IMR-90 (cell line): ENCODE results near the gene WDR43. TPM values are rescaled to one million over a fixed set of nuclear protein-coding genes. Genes with fewer than 3 reads are reported as not detected.

Source experiments
- ATAC-seq: fragments of 200-7000 bp; cut with Tn5 transposase; 2 replicates; pipeline ENCODE4 v1.9.1; 2020; ENCODE audit warnings: low read depth, mild to moderate bottlenecking, moderate library complexity
- BruUV-seq: library from RNA; stranded (reverse); fragments of 400-500 nt; replicated peaks from 2 replicates; lab custom pipeline; 2021; lab: Mats Ljungman, UMichigan
- CTCF ChIA-PET: fragments of 300-600 bp; formaldehyde crosslinking; extraction: SDS; loops from one replicate; lab custom pipeline; 2021; ENCODE audit warnings: antibody characterized with exemption; lab: Yijun Ruan, JAX
- POLR2A ChIA-PET: fragments of 300-600 bp; sonication (Branson Sonifier 250); formaldehyde crosslinking; loops from one replicate; lab custom pipeline; 2022; ENCODE audit warnings: antibody characterized with exemption; ENCODE audit not compliant: unreplicated experiment; lab: Charles Lee
- DNase-seq: peaks from one replicate; pipeline ENCODE4 v3.0.0; 2013
- H2AFZ ChIP-seq: replicated peaks from 2 replicates; pipeline ENCODE3; 2013; ENCODE audit warnings: low read length, mild to moderate bottlenecking; ENCODE audit not compliant: poor library complexity
- H2AK5ac ChIP-seq: 2 replicates; pipeline ENCODE4 v1.6.1; 2013; ENCODE audit warnings: low read depth, low read length, inconsistent platforms
- H2AK9ac ChIP-seq: replicated peaks from 2 replicates; pipeline ENCODE3; 2013; ENCODE audit warnings: mild to moderate bottlenecking, low read depth, low read length, moderate library complexity; ENCODE audit not compliant: poor library complexity
- H2BK120ac ChIP-seq: 2 replicates; pipeline ENCODE4 v1.6.1; 2013; ENCODE audit warnings: low read depth, low read length, inconsistent platforms
- H2BK15ac ChIP-seq: 3 replicates; pipeline ENCODE4 v1.6.1; 2013; ENCODE audit warnings: low read depth, low read length, inconsistent platforms
- H2BK20ac ChIP-seq: 2 replicates; pipeline ENCODE4 v1.6.1; 2013; ENCODE audit warnings: low read depth, mild to moderate bottlenecking, inconsistent platforms, low read length, moderate library complexity
- H2BK5ac ChIP-seq: 2 replicates; pipeline ENCODE4 v1.6.1; 2013; ENCODE audit warnings: mild to moderate bottlenecking, low read depth, low read length, inconsistent platforms; ENCODE audit not compliant: poor library complexity, severe bottlenecking
- H3K14ac ChIP-seq: replicated peaks from 2 replicates; pipeline ENCODE4 v1.6.1; 2013; ENCODE audit warnings: low read depth, low read length, inconsistent platforms
- H3K18ac ChIP-seq: 2 replicates; pipeline ENCODE4 v1.6.1; 2013; ENCODE audit warnings: low read depth, low read length, control low read depth
- H3K23ac ChIP-seq: 2 replicates; pipeline ENCODE4 v1.6.1; 2013; ENCODE audit warnings: low read depth, low read length, inconsistent platforms
- H3K27ac ChIP-seq: 2 replicates; pipeline ENCODE4 v1.5.1; 2013; ENCODE audit warnings: mild to moderate bottlenecking, control low read depth, low read length; ENCODE audit not compliant: insufficient read depth
- H3K27me3 ChIP-seq: 2 replicates; pipeline ENCODE4 v1.6.1; 2013; ENCODE audit warnings: low read length; ENCODE audit not compliant: control insufficient read depth, insufficient read depth
- H3K36me3 ChIP-seq: 2 replicates; pipeline ENCODE4 v1.6.1; 2013; ENCODE audit warnings: low read length, mixed read lengths; ENCODE audit not compliant: control insufficient read depth, insufficient read depth
- H3K4ac ChIP-seq: 2 replicates; pipeline ENCODE4 v1.6.1; 2013; ENCODE audit warnings: low read depth, low read length, inconsistent platforms
- H3K4me1 ChIP-seq: 2 replicates; pipeline ENCODE4 v1.6.1; 2013; ENCODE audit warnings: low read length, mixed read lengths; ENCODE audit not compliant: control insufficient read depth, insufficient read depth
- H3K4me2 ChIP-seq: 2 replicates; pipeline ENCODE4 v1.6.1; 2013; ENCODE audit warnings: low read depth, mild to moderate bottlenecking, control low read depth, low read length, moderate library complexity
- H3K4me3 ChIP-seq: 2 replicates; pipeline ENCODE4 v1.5.1; 2013; ENCODE audit warnings: low read depth, mild to moderate bottlenecking, control low read depth, low read length, moderate library complexity; ENCODE audit not compliant: insufficient read depth
- H3K56ac ChIP-seq: 2 replicates; pipeline ENCODE4 v1.6.1; 2013; ENCODE audit warnings: low read length, inconsistent platforms; ENCODE audit not compliant: insufficient read depth; ENCODE audit errors: extremely low read depth
- H3K79me1 ChIP-seq, 2 experiments: 2 replicates each; pipeline ENCODE4 v1.6.1; 2013; ENCODE audit warnings: low read length in 2 of 2, inconsistent platforms in 1 of 2, low read depth in 1 of 2
- H3K9ac ChIP-seq: 2 replicates; pipeline ENCODE4 v1.6.1; 2013; ENCODE audit warnings: low read depth, low read length, control low read depth
- H3K9me1 ChIP-seq: 2 replicates; pipeline ENCODE4 v1.6.1; 2013; ENCODE audit warnings: low read length, inconsistent platforms; ENCODE audit not compliant: insufficient read depth
- H3K9me3 ChIP-seq: 2 replicates; pipeline ENCODE4 v1.6.1; 2013; ENCODE audit warnings: low read length; ENCODE audit not compliant: control insufficient read depth, insufficient read depth
- H4K20me1 ChIP-seq: 2 replicates; pipeline ENCODE4 v1.6.1; 2013; ENCODE audit warnings: low read length, inconsistent platforms; ENCODE audit not compliant: insufficient read depth
- H4K5ac ChIP-seq: 2 replicates; pipeline ENCODE4 v1.6.1; 2013; ENCODE audit warnings: mild to moderate bottlenecking, low read depth, low read length, control low read depth
- H4K8ac ChIP-seq, 2 experiments: 2 replicates each; pipeline ENCODE4 v1.6.1; 2013; ENCODE audit warnings: low read depth in 2 of 2, low read length in 2 of 2, control low read depth in 1 of 2, inconsistent platforms in 1 of 2
- H4K91ac ChIP-seq: 2 replicates; pipeline ENCODE4 v1.6.1; 2013; ENCODE audit warnings: low read depth, low read length, inconsistent platforms; ENCODE audit not compliant: insufficient read depth
- ELK1 ChIP-seq: fragments of 150-350 bp; IDR thresholded peaks from 2 replicates; pipeline ENCODE4 v1.6.1; 2016; ENCODE audit warnings: low read depth, mild to moderate bottlenecking, low read length, moderate library complexity, borderline replicate concordance
- FOS ChIP-seq: fragments of 150-350 bp; IDR thresholded peaks from 2 replicates; pipeline ENCODE4 v1.6.1; 2016; ENCODE audit warnings: low read depth, low read length
- MAZ ChIP-seq: IDR thresholded peaks from 2 replicates; pipeline ENCODE4 v1.6.1; 2012; ENCODE audit warnings: low read depth, mild to moderate bottlenecking, low read length, improper control_type of control experiment, moderate library complexity, borderline replicate concordance
- NFE2L2 ChIP-seq: fragments of 150-350 bp; IDR thresholded peaks from 2 replicates; pipeline ENCODE4 v1.6.1; 2016; ENCODE audit warnings: low read depth, mild to moderate bottlenecking, low read length
- WGBS, 2 experiments: methylation state at CpG; one replicate each; pipeline versions ENCODE4 v1.1.5 to v1.1.7; 2013; ENCODE audit warnings: missing lambda C conversion rate in 2 of 2; ENCODE audit not compliant: insufficient read length in 1 of 2; ENCODE audit errors: extremely low coverage in 2 of 2; 5-methylcytosine and 5-hydroxymethylcytosine counted together
- dilution Hi-C: fragments of 300-500 bp; cut with HindIII; formaldehyde crosslinking; loops from one replicate; pipeline ENCODE4 v1.14.3; 2018; ENCODE audit warnings: low sequenced_read_pairs; ENCODE audit not compliant: unreplicated experiment
- in situ Hi-C: fragments of 300-500 bp; cut with MboI; formaldehyde crosslinking; loops from 3 replicates; pipeline ENCODE4 v1.14.3; 2019; ENCODE audit warnings: low sequenced_read_pairs, inconsistent platforms, mixed read lengths
- intact Hi-C: fragments of 100-400 bp; cut with micrococcal nuclease; formaldehyde crosslinking; loops from 2 replicates; pipeline ENCODE4 v1.10.0; 2022
- polyA plus RNA-seq, 3 experiments: library from polyadenylated mRNA; depleted of rRNA; stranded (reverse); fragments of >200 nt; gene quantifications; 2 replicates each; pipeline ENCODE4 v1.2.3, GENCODE V29; 2012; ENCODE audit warnings: low replicate concordance in 1 of 3
- total RNA-seq: library from RNA; depleted of rRNA; stranded (reverse); fragments of >200 nt; gene quantifications from 2 replicates; pipeline ENCODE4 v1.2.3, GENCODE V29; 2012
- TF ChIP-seq, protein P1 (sequence below): conservative IDR thresholded peaks from 2 replicates; pipeline ENCODE4 v1.5.1; 2012; ENCODE audit warnings: mild to moderate bottlenecking, low read depth, low read length, improper control_type of control experiment

The WDR43 gene
- total and polyA plus RNA-seq, 2 of the 4 experiments (the other 2 are of a cell fraction), result 40.3 to 300 TPM

GRCh38 chr2:28970464-28971160 is 76.1 kb downstream of the WDR43 start:
- no peak overlapping the region for H2BK5ac ChIP-seq
- H3K23ac ChIP-seq, result no peak overlapping the region
- no peak for TF ChIP-seq MAZ
- no peak for TF ChIP-seq ELK1
- TF ChIP-seq, protein P1, sequence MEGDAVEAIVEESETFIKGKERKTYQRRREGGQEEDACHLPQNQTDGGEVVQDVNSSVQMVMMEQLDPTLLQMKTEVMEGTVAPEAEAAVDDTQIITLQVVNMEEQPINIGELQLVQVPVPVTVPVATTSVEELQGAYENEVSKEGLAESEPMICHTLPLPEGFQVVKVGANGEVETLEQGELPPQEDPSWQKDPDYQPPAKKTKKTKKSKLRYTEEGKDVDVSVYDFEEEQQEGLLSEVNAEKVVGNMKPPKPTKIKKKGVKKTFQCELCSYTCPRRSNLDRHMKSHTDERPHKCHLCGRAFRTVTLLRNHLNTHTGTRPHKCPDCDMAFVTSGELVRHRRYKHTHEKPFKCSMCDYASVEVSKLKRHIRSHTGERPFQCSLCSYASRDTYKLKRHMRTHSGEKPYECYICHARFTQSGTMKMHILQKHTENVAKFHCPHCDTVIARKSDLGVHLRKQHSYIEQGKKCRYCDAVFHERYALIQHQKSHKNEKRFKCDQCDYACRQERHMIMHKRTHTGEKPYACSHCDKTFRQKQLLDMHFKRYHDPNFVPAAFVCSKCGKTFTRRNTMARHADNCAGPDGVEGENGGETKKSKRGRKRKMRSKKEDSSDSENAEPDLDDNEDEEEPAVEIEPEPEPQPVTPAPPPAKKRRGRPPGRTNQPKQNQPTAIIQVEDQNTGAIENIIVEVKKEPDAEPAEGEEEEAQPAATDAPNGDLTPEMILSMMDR, result no peak
- TF ChIP-seq FOS, result no peak
- no peak for TF ChIP-seq NFE2L2
- no peak overlapping the region for H2BK20ac ChIP-seq
- no peak overlapping the region for H3K56ac ChIP-seq
- H3K27ac ChIP-seq, result no peak overlapping the region
- H2AK9ac ChIP-seq, result no peak overlapping the region
- H2AFZ ChIP-seq, result no peak overlapping the region
- H3K9me3 ChIP-seq, result no peaks in the 10 kb centered on the region; the same call in 1 of the 2 replicates
- no peaks in the 10 kb centered on the region for H3K36me3 ChIP-seq
- POLR2A ChIA-PET, result no interaction called here
- H3K4ac ChIP-seq, result no peak overlapping the region
- in situ Hi-C loops, result no loop called here
- no TSS peak for BruUV-seq
- H3K4me3 ChIP-seq, result no peak overlapping the region
- no peaks in the 10 kb centered on the region for H4K20me1 ChIP-seq
- no peaks in the 10 kb centered on the region for H3K4me1 ChIP-seq
- no peaks in the 10 kb centered on the region for H3K79me1 ChIP-seq
- H3K9ac ChIP-seq, result no peak overlapping the region
- no peak overlapping the region for H2BK120ac ChIP-seq
- ATAC-seq (no peak), DNase-seq (no peak)
- no peak overlapping the region for H3K18ac ChIP-seq
- H2AK5ac ChIP-seq, result no peak overlapping the region
- dilution Hi-C loops, result loop anchor here (25.0 kb wide), 1 partner anchor 867 kb away; no protein-coding TSS in a partner anchor
- H4K91ac ChIP-seq, result no peak overlapping the region
- H3K14ac ChIP-seq, result no peak overlapping the region
- H3K9me1 ChIP-seq, result no peaks in the 10 kb centered on the region
- CTCF ChIA-PET, result interaction anchor here (1.0 kb wide), 1 partner anchor 63 kb away, joined by 3 read pairs; no protein-coding TSS in a partner anchor
- WGBS, 2 experiments, result 70% methylated on average over 3 of the region's 6 CpGs; no CpG with 5 or more reads in 1 of the 2 experiments
- H3K27me3 ChIP-seq, result peaks cover 8% of the 10 kb centered on the region
- no peak overlapping the region for H4K8ac ChIP-seq
- no peak overlapping the region for H3K4me2 ChIP-seq
- no peak overlapping the region for H4K5ac ChIP-seq
- intact Hi-C loops, result no loop called here
- H2BK15ac ChIP-seq, result no peak overlapping the region
